ENCODE results near the gene CYB5RL.

Gene CYB5RL

GRCh38 chr1:54157401-54157800 is 42.4 kb downstream of the CYB5RL start:
- DNase-seq = no peak

- DNase-seq = no peak
These were observed 42.8 kb downstream of the CYB5RL start for GRCh38 chr1:54156986-54157385.

- DNase-seq = no peak
These were observed 43.6 kb downstream of the CYB5RL start for GRCh38 chr1:54156201-54156600.

GRCh38 chr1:54153535-54154439 is 46.0 kb downstream of the CYB5RL start:
- DNase-seq = no peak

GRCh38 chr1:54152696-54153095 is 47.1 kb downstream of the CYB5RL start, which contains the start of gene CDCP2:
CDCP2 (minus strand) TSS chr1:54153000; CDS start chr1:54152922, 78 bp downstream.
- no peak for DNase-seq

- DNase-seq = no peak
These were observed 48.8 kb downstream of the CYB5RL start for GRCh38 chr1:54151013-54151412.
